Left ventricle myocardium superior (tissue), 1 donor: Measurements from ENCODE around the gene BICC1. TPM values are rescaled to one million over a fixed set of nuclear protein-coding genes. Genes with fewer than 3 reads are reported as not detected.
A peak's percentile ranks its signal among the peaks of the same experiment; 100 is the strongest.

Experiments
- ATAC-seq: fragments of 200-7000 bp; cut with Tn5 transposase; one replicate; pipeline ENCODE4 v1.9.1; 2020; ENCODE audit warnings: mild to moderate bottlenecking, moderate library complexity
- DNase-seq: peaks from one replicate; pipeline ENCODE4 v3.0.0-alpha.2; 2020
- intact Hi-C: fragments of 100-400 bp; cut with micrococcal nuclease; formaldehyde crosslinking; loops from one replicate; pipeline ENCODE4 v1.11.0; 2022
- total RNA-seq: library from RNA; stranded (reverse); fragmentation: NEBNext Ultra II Directional; extraction: Animal tissue kit (Norgen Biotek cat#: 25700); gene quantifications from one replicate; pipeline ENCODE4 v1.2.1, GENCODE V29; 2021
- donor health status: DM: no; HTN: yes; CAD: no; lungs with severe emphysema.

The BICC1 gene
- total RNA-seq, 1 donor from 2014 or later, result 4.9 TPM

- intact Hi-C loops, result no loop called here
- DNase-seq (no peak), ATAC-seq (peak; percentile 31)
Observed at GRCh38 chr10:58754469-58755339, 242.0 kb downstream of the BICC1 start.

DNA sequence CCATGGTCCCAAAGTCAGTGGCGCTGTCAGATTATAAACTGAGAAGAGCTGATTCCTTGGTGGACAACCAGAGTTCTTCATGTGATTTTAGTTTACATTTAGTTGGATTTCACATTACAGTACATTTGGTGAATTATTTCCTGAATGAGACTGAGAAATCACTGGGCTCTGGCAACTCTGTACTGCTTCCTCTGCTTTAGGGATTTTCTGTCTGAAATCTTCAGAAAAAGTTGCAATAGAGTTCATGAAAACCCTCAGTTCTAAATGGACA is 242.6 kb downstream of the BICC1 start:
- DNase-seq (no peak), ATAC-seq (no peak)
- intact Hi-C loops, result no loop called here

DNA sequence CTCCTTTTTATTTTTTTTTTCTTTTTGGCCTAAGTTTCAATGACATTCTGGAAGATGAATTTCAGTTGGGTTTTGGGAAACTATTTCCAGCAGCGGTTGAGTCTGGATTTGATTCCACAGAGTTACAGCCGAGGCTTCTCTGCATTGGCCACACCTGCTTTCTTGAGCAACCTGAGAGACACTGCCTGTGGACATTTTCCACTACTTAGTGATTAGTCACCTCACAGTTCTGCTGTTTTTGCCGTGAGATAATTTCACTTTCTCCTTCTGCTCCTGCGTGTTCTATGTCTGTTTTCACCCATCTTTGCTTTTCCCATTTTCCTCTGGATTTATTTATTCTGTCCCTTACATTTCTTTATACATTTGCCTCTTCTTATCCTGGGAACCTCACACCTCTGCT is 243.0 kb downstream of the BICC1 start:
- ATAC-seq (peak; percentile 66), DNase-seq (no peak)
- intact Hi-C loops, result no loop called here

- DNase-seq (no peak), ATAC-seq (peak; percentile 18)
- intact Hi-C loops, result no loop called here
Observed at GRCh38 chr10:58756130-58756719, 243.6 kb downstream of the BICC1 start.

- ATAC-seq (no peak), DNase-seq (no peak)
- intact Hi-C loops, result no loop called here
Observed at GRCh38 chr10:58757352-58758065, 244.8 kb downstream of the BICC1 start.

DNA sequence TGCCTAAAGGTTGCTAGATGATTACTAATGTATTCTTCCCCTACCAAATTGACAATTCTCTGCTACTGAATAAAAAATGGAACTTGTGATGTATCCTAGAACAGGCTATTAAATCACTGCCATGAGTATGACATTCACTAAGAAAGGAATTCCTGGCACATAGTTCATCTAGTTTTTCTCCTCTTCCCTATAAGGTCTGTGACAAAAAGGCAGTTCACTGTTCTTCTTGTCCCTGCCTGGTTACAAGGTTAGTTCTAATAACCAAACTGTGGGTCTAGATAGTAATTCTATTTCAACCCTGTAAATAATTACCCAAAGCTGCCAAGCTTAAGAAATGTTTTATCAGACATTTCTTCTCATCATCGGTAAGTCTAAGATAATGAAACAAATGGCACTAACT is 245.6 kb downstream of the BICC1 start:
- DNase-seq (no peak), ATAC-seq (no peak)
- intact Hi-C loops, result no loop called here

DNA sequence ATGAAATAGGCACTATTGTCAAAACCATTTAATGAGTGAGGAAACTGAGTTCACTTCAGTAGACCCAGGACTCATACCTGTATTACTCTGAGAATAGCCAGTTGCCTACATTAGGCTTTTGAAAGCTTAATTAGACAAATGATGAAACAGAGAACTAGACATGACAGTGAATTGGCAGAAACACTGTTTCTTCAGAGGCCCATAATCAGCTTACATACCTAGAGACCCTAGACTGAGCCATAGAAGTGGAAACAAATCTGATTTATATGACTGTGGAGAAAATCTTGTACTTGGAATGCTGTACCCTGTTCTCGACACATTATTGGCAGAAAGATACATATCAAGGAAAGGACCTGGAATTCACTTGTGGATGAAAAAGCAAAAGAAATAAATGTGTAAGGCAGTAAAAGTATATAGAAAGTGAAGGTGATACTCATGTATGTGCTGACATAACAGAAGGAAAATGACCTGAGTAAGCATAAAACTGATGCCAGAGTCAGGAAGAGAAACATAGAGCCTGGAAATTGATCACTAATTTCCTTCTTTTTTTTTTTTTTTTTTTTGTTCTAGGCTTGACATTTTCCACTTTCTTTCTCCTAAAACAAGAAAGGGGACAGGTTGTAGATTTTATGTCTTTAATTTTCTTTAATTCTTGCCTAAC is 251.5 kb downstream of the BICC1 start:
- no peak for DNase-seq
- ATAC-seq, result no peak
- intact Hi-C loops, result no loop called here

- ATAC-seq (peak; percentile 14), DNase-seq (no peak)
- intact Hi-C loops, result no loop called here
Observed at GRCh38 chr10:58765910-58766309, 253.2 kb downstream of the BICC1 start.

- intact Hi-C loops, result no loop called here
- ATAC-seq (no peak), DNase-seq (no peak)
Observed at GRCh38 chr10:58767652-58768051, 255.0 kb downstream of the BICC1 start.

GRCh38 chr10:58771863-58772262 is 259.2 kb downstream of the BICC1 start:
- no peak for ATAC-seq
- intact Hi-C loops, result no loop called here
- DNase-seq, result no peak

- DNase-seq, result no peak
- no peak for ATAC-seq
- intact Hi-C loops, result no loop called here
Observed at GRCh38 chr10:58772758-58773157, 260.1 kb downstream of the BICC1 start.

DNA sequence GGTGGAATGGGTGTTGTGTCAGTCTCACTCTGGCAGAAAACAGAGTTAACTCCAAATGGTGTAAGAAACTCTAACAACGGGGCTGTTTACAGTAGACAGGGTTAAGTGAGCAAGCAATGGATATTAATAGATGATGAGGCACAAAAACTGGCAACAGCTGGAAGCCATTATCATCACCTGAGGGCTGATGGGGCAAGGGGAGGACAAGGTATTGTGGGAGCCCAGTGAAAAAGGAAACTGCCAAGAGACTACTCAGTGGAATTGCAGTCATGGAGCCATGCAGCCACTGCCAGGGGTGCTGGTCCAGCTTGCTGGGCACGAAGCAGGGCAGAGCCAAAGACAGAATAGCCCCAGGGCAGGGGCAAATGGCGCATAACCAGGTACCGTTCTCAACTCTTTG is 260.7 kb downstream of the BICC1 start:
- intact Hi-C loops, result no loop called here
- DNase-seq (no peak), ATAC-seq (peak; percentile 8)

DNA sequence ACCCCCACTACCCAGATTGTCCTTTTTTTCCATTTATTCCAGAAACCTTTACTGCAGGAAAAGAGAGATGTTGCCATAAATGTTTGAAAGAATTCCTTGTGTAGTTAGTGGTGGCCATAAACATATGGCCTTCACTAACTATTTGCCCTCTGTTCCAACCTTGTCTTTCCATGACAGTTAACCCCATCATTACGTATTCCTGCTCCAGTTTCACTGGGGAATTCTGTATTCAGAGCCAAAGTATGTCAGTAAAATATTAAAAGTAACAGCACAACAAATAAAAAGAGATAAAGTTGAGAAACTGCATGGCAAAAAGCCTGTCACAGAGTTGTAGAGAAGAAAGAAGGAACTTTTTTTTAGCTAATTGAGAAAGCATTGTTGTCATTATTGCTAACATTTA is 261.3 kb downstream of the BICC1 start:
- ATAC-seq (no peak), DNase-seq (no peak)
- intact Hi-C loops, result no loop called here

GRCh38 chr10:58775960-58776567 is 263.4 kb downstream of the BICC1 start:
- intact Hi-C loops, result no loop called here
- peak; percentile 94 for ATAC-seq
- DNase-seq, result no peak

GRCh38 chr10:58776568-58777318 is 264.1 kb downstream of the BICC1 start:
- DNase-seq, result no peak
- intact Hi-C loops, result no loop called here
- ATAC-seq, result peak; percentile 57

DNA sequence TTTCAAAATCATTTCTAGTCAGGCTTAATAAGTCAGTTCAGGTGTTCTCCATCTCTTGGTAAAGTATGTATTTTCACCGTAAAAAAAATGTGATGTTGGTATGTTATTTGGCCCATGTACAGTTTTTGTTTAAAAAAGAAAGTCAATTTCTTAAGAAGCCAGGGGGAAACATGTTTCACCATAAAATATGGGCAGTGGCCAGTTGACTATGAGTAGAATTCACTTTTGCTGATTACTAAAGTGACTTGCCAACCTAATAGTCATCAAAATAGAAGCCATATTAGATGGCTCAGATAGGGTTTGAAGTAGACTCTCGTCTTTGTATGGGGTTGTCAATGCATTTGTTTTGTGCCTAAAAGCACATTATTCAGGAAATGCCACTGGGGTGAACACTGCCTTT is 266.3 kb downstream of the BICC1 start:
- ATAC-seq, result no peak
- no peak for DNase-seq
- intact Hi-C loops, result no loop called here

DNA sequence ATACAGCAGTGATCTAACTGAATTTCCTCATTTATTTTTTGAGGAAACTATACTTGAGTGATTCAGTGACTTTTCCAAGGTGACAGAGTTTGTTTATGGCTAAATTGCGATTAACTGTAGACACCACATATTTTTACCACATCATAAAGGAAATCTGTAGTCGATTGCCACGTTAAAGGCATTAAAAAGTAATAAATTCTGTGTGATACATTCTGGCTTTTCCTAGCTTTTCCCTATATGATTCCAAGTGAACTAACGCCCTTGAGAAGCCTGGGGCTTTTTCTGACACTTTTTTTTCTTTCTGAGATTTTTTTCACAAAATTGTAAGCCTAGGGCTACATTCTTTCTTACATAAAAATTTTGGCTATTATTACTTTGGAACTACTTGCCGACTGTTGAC is 266.9 kb downstream of the BICC1 start:
- intact Hi-C loops, result no loop called here
- no peak for ATAC-seq
- DNase-seq, result no peak

- intact Hi-C loops, result loop anchor here (5.0 kb wide), 1 partner anchor 842 kb away; no protein-coding TSS in a partner anchor
- DNase-seq, result no peak
- ATAC-seq, result no peak
Observed at GRCh38 chr10:58780476-58780875, 267.8 kb downstream of the BICC1 start.
